GM21515 (cell line): ENCODE results near the gene UBE2D3.
"Not testable (repeated sequence)": the region's sequence is repeated elsewhere in the genome, so short reads cannot be mapped to it uniquely, and the experiment has no call there.

Experiments
- ATAC-seq: cut with Tn5 transposase; IDR thresholded peaks from one replicate; pipeline ENCODE4 v1.9.1; 2021; ENCODE audit not compliant: unreplicated experiment

UBE2D3 gene

GRCh38 chr4:102832105-102832504 lies 4.8 kb upstream of the UBE2D3 start:
- no peak for ATAC-seq

GRCh38 chr4:102829803-102830202 lies 2.5 kb upstream of the UBE2D3 start:
- no peak for ATAC-seq

GRCh38 chr4:102828497-102828808 lies 1.1 kb upstream of the UBE2D3 start:
- ATAC-seq: no peak

GRCh38 chr4:102827674-102828496 lies 534 bp upstream of the UBE2D3 start:
- peak; percentile 81 for ATAC-seq

GRCh38 chr4:102826105-102826889 lies 1.1 kb downstream of the UBE2D3 start:
- ATAC-seq: no peak

- ATAC-seq: no peak
These were observed 1.9 kb downstream of the UBE2D3 start for GRCh38 chr4:102825261-102826091.

GRCh38 chr4:102824398-102824797 lies 3.0 kb downstream of the UBE2D3 start:
- ATAC-seq: no peak

- ATAC-seq: no peak
These were observed 3.5 kb downstream of the UBE2D3 start for GRCh38 chr4:102823897-102824296.

- no peak for ATAC-seq
These were observed 3.9 kb downstream of the UBE2D3 start for GRCh38 chr4:102823464-102823863.

GRCh38 chr4:102819588-102820365 lies 7.6 kb downstream of the UBE2D3 start:
- ATAC-seq: no peak

- not testable (repeated sequence) for ATAC-seq
These were observed 8.3 kb downstream of the UBE2D3 start for GRCh38 chr4:102819100-102819499.

GRCh38 chr4:102817613-102818268 lies 9.6 kb downstream of the UBE2D3 start:
- ATAC-seq: no peak

GRCh38 chr4:102817021-102817605 lies 10.2 kb downstream of the UBE2D3 start:
- ATAC-seq: no peak

- no peak for ATAC-seq
These were observed 11.4 kb downstream of the UBE2D3 start for GRCh38 chr4:102815981-102816380.

GRCh38 chr4:102809691-102810090 lies 17.7 kb downstream of the UBE2D3 start:
- ATAC-seq: no peak

- peak; percentile 59 for ATAC-seq
These were observed 18.2 kb downstream of the UBE2D3 start for GRCh38 chr4:102809190-102809589.

GRCh38 chr4:102808009-102808408 lies 19.3 kb downstream of the UBE2D3 start:
- no peak for ATAC-seq

- ATAC-seq: no peak
These were observed 20.0 kb downstream of the UBE2D3 start for GRCh38 chr4:102807345-102807744.

GRCh38 chr4:102799816-102800215 lies 27.5 kb downstream of the UBE2D3 start:
- ATAC-seq: no peak

GRCh38 chr4:102794999-102795398 lies 32.4 kb downstream of the UBE2D3 start:
- ATAC-seq: no peak
